Mesenchymal stem cell (in vitro differentiated cells and primary cell): ENCODE data around the gene JSRP1.

ENCODE experiments used
- DNase-seq: peaks from one replicate; pipeline ENCODE4 v3.0.0-alpha.2; 2013
- H2AFZ ChIP-seq: one replicate; pipeline ENCODE4 v1.6.1; 2013; ENCODE audit warnings: low read depth, mild to moderate bottlenecking, control low read depth, inconsistent platforms, low read length, moderate library complexity
- H2AK5ac ChIP-seq: 2 replicates; pipeline ENCODE4 v1.6.1; 2013; ENCODE audit warnings: low read length, moderate library complexity, mild to moderate bottlenecking, inconsistent platforms; ENCODE audit not compliant: severe bottlenecking
- H2BK120ac ChIP-seq: one replicate; pipeline ENCODE4 v1.6.1; 2013; ENCODE audit warnings: low read depth, mild to moderate bottlenecking, inconsistent platforms, low read length, moderate library complexity
- H2BK12ac ChIP-seq, 2 experiments: one replicate each; pipeline ENCODE4 v1.6.1; 2013; ENCODE audit warnings: inconsistent platforms in 2 of 2, low read length in 2 of 2, mild to moderate bottlenecking in 2 of 2, moderate library complexity in 2 of 2, control low read depth in 1 of 2
- H2BK15ac ChIP-seq: one replicate; pipeline ENCODE4 v1.6.1; 2013; ENCODE audit warnings: mild to moderate bottlenecking, low read depth, inconsistent platforms; ENCODE audit not compliant: poor library complexity, severe bottlenecking
- H2BK5ac ChIP-seq: 2 replicates; pipeline ENCODE4 v1.6.1; 2013; ENCODE audit warnings: low read depth, mild to moderate bottlenecking, low read length, control low read depth, inconsistent platforms; ENCODE audit not compliant: poor library complexity, severe bottlenecking
- H3K14ac ChIP-seq, 2 experiments: one replicate each; pipeline ENCODE4 v1.6.1; 2013; ENCODE audit warnings: inconsistent platforms in 2 of 2, low read length in 2 of 2, control low read depth in 1 of 2, mild to moderate bottlenecking in 1 of 2, moderate library complexity in 1 of 2
- H3K18ac ChIP-seq, 2 experiments: one replicate each; pipeline ENCODE4 v1.6.1; 2013; ENCODE audit warnings: inconsistent platforms in 2 of 2, low read length in 2 of 2, control low read depth in 1 of 2, low read depth in 1 of 2, mild to moderate bottlenecking in 1 of 2
- H3K23ac ChIP-seq, 2 experiments: one replicate each; pipeline ENCODE4 v1.6.1; 2013; ENCODE audit warnings: inconsistent platforms in 2 of 2, low read length in 2 of 2, mild to moderate bottlenecking in 2 of 2, moderate library complexity in 2 of 2, control low read depth in 1 of 2
- H3K27ac ChIP-seq: 2 replicates; pipeline ENCODE4 v1.5.1; 2013; ENCODE audit warnings: mild to moderate bottlenecking, moderate library complexity, low read length, control low read depth, inconsistent platforms; ENCODE audit not compliant: poor library complexity, severe bottlenecking
- H3K27me3 ChIP-seq, 2 experiments: 2 replicates each; pipeline versions ENCODE4 v1.6.1 to v1.7.0; 2013; ENCODE audit warnings: low read length in 2 of 2, mild to moderate bottlenecking in 2 of 2, moderate library complexity in 2 of 2, control low read depth in 1 of 2, inconsistent platforms in 1 of 2; ENCODE audit not compliant: control insufficient read depth in 1 of 2, insufficient read depth in 1 of 2
- H3K36me3 ChIP-seq, 2 experiments: 2 replicates each; pipeline versions ENCODE4 v1.6.1 to v1.7.0; 2013; ENCODE audit warnings: low read length in 2 of 2, control low read depth in 1 of 2, inconsistent platforms in 1 of 2, low read depth in 1 of 2, mild to moderate bottlenecking in 1 of 2; ENCODE audit not compliant: insufficient read depth in 2 of 2, control insufficient read depth in 1 of 2
- H3K4ac ChIP-seq, 2 experiments: one replicate each; pipeline ENCODE4 v1.6.1; 2013; ENCODE audit warnings: inconsistent platforms in 2 of 2, low read length in 2 of 2, mild to moderate bottlenecking in 2 of 2, moderate library complexity in 2 of 2, control low read depth in 1 of 2, low read depth in 1 of 2
- H3K4me1 ChIP-seq: 2 replicates; pipeline ENCODE4 v1.6.1; 2013; ENCODE audit warnings: low read depth, low read length, control low read depth; ENCODE audit not compliant: control insufficient read depth, insufficient read depth
- H3K4me2 ChIP-seq: 2 replicates; pipeline ENCODE4 v1.6.1; 2013; ENCODE audit warnings: low read length, mild to moderate bottlenecking, inconsistent platforms; ENCODE audit not compliant: poor library complexity, severe bottlenecking
- H3K4me3 ChIP-seq, 2 experiments: 2 replicates each; pipeline versions ENCODE4 v1.5.1 to v1.7.0; 2013; ENCODE audit warnings: low read length in 2 of 2, mild to moderate bottlenecking in 2 of 2, control low read depth in 1 of 2, low read depth in 1 of 2; ENCODE audit not compliant: insufficient read depth in 1 of 2
- H3K79me1 ChIP-seq: replicated peaks from 2 replicates; pipeline ENCODE4 v1.6.1; 2013; ENCODE audit warnings: mild to moderate bottlenecking, control low read depth, low read length, inconsistent platforms; ENCODE audit not compliant: poor library complexity, severe bottlenecking
- H3K9ac ChIP-seq: 2 replicates; pipeline ENCODE4 v1.7.0; 2013; ENCODE audit warnings: mild to moderate bottlenecking, low read length, moderate library complexity
- H3K9me3 ChIP-seq: 2 replicates; pipeline ENCODE4 v1.7.0; 2013; ENCODE audit warnings: mild to moderate bottlenecking, low read length; ENCODE audit not compliant: control insufficient read depth
- H4K8ac ChIP-seq: one replicate; pipeline ENCODE4 v1.6.1; 2013; ENCODE audit warnings: inconsistent platforms, mild to moderate bottlenecking, low read length, moderate library complexity
- H4K91ac ChIP-seq: one replicate; pipeline ENCODE4 v1.6.1; 2013; ENCODE audit warnings: mild to moderate bottlenecking, low read length, inconsistent platforms
- whole genome bisulfite sequencing: methylation state at CpG from one replicate; pipeline ENCODE4 v1.1.7; 2013; ENCODE audit warnings: mixed read lengths; 5-methylcytosine and 5-hydroxymethylcytosine counted together

The JSRP1 gene

DNA sequence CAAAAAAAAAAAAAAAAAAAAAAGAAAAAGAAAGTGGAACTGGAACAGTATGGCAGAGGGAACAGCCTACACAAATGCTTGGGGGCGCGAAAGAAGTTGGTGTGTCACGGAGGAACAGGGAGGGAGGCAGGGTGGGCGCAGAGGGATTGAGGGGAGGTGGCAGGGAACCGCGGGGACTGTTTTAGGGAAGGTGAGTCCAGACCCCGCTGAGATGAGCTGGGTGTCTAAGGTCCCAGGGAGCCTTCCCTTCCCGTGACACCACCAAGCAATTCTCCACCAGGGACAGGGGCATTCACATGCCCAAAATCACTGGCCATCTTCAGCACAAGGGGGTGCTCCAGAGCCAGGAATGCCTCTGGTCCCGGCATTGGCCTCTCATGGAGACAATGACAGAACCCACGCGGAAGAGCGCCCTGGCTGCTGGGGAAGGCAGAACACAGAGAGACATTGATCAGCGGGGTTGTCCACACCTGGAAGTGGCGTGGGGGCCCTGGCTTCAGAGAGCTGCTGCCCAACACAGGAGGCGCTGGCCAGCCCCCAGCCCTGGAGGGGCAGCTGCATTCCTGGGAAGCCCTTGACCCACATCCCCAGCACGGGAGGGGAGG lies 18.8 kb upstream of the JSRP1 start:
- peak; percentile 79 for DNase-seq
- no peak overlapping the region for H3K14ac ChIP-seq
- H3K18ac ChIP-seq, result no peak overlapping the region
- no peak overlapping the region for H2AFZ ChIP-seq
- H3K4me2 ChIP-seq, result no peak overlapping the region
- no peak overlapping the region for H2BK12ac ChIP-seq
- H2BK5ac ChIP-seq, result no peak overlapping the region
- WGBS, result 60% methylated on average over 15 of the region's 16 CpGs
- peak overlapping the region; percentile 39 for H4K91ac ChIP-seq
- H3K4me3 ChIP-seq, result no peak overlapping the region
- H3K4me1 ChIP-seq, result peaks cover 49% of the 10 kb centered on the region
- H3K27ac ChIP-seq, result no peak overlapping the region
- no peak overlapping the region for H3K9ac ChIP-seq
- peak overlapping the region; percentile 49 for H4K8ac ChIP-seq
- no peak overlapping the region for H2BK120ac ChIP-seq
- no peak overlapping the region for H3K4ac ChIP-seq
- no peak overlapping the region for H2BK15ac ChIP-seq
- H3K36me3 ChIP-seq, result peaks cover 28 to 67% of the 10 kb centered on the region in 2 experiments
- H3K79me1 ChIP-seq, result peaks cover 19% of the 10 kb centered on the region
- peak overlapping the region in 1 of 2 experiments; percentile 85 for H3K23ac ChIP-seq
- no peak overlapping the region for H2AK5ac ChIP-seq
- H3K9me3 ChIP-seq, result no peaks in the 10 kb centered on the region
- no peaks in the 10 kb centered on the region for H3K27me3 ChIP-seq

DNA sequence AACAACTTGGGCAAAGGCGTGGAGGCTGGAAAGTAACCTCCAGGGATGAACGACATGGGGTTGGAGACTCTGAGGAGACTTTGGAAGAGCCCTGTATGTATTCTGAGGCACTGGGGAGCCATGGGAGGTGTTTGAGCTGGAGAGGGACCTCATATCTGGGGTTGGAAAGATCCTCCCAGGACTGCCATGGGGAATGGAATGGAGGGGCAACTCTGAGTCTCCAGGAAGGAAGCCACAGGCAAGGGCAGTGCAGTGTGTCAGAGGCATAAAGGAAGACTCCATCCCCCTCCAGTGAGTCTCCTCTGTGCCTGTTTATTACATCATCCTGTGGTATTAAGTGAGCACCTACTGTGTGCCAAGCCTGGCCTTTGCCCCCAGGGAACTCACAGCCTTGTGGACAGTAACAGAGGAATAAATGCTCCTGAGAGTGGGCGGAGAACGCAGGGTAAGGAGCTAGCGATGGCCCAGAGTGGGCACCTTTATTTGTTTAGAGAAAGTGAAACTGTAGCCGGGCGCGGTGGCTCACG lies 18.0 kb upstream of the JSRP1 start:
- no peaks in the 10 kb centered on the region for H3K9me3 ChIP-seq
- no peak overlapping the region for H3K14ac ChIP-seq
- no peak overlapping the region for H2AFZ ChIP-seq
- peaks cover 49% of the 10 kb centered on the region for H3K4me1 ChIP-seq
- 92% methylated on average over 9 of the region's 9 CpGs for WGBS
- no peak for DNase-seq
- H2BK15ac ChIP-seq, result no peak overlapping the region
- H3K23ac ChIP-seq, result no peak overlapping the region
- H4K91ac ChIP-seq, result peak overlapping the region; percentile 39
- peak overlapping the region in 1 of 2 experiments; percentile 16 for H3K4me3 ChIP-seq
- H3K9ac ChIP-seq, result peak overlapping the region; percentile 53
- H3K4me2 ChIP-seq, result peak overlapping the region; percentile 73
- H2AK5ac ChIP-seq, result peak overlapping the region; percentile 90
- H2BK120ac ChIP-seq, result no peak overlapping the region
- no peaks in the 10 kb centered on the region for H3K27me3 ChIP-seq
- no peak overlapping the region for H2BK12ac ChIP-seq
- H3K36me3 ChIP-seq, result peaks cover 28 to 67% of the 10 kb centered on the region in 2 experiments
- H3K4ac ChIP-seq, result no peak overlapping the region
- H3K18ac ChIP-seq, result peak overlapping the region in 1 of 2 experiments; percentile 11
- H3K79me1 ChIP-seq, result peaks cover 19% of the 10 kb centered on the region
- peak overlapping the region; percentile 70 for H3K27ac ChIP-seq
- peak overlapping the region; percentile 85 for H4K8ac ChIP-seq
- no peak overlapping the region for H2BK5ac ChIP-seq

- Histone ChIP-seq H3K9ac (peak overlapping the region; percentile 96), H3K18ac (peak overlapping the region in 1 of 2 experiments; percentile 54), H3K36me3 (peaks cover 28 to 63% of the 10 kb centered on the region in 2 experiments), H2BK15ac (no peak overlapping the region), H3K4me1 (peaks cover 45% of the 10 kb centered on the region), H3K27me3 (no peaks in the 10 kb centered on the region), H2BK5ac (no peak overlapping the region), H2AK5ac (peak overlapping the region; percentile 90), H2BK120ac (no peak overlapping the region), H3K9me3 (no peaks in the 10 kb centered on the region), H3K4ac (no peak overlapping the region), H3K79me1 (peaks cover 13% of the 10 kb centered on the region), H4K91ac (peak overlapping the region; percentile 39), H2AFZ (no peak overlapping the region), H3K4me3 (peak overlapping the region; percentile 37 to 92), H4K8ac (peak overlapping the region; percentile 85), H3K27ac (peak overlapping the region; percentile 70), H2BK12ac (peak overlapping the region in 1 of 2 experiments; percentile 10), H3K14ac (no peak overlapping the region), H3K23ac (no peak overlapping the region), H3K4me2 (peak overlapping the region; percentile 73)
- 10% methylated on average over 42 of the region's 45 CpGs for WGBS
- peak; percentile 77 for DNase-seq
Observed at GRCh38 chr19:2273356-2274184, 17.4 kb upstream of the JSRP1 start.
